ENCODE results near the gene C1GALT1. TPM values are rescaled to one million over a fixed set of nuclear protein-coding genes. Genes with fewer than 3 reads are reported as not detected.

The C1GALT1 gene
- total RNA-seq, 1 experiment from 2014 or later = 106 TPM

- CTCF ChIA-PET = no interaction called here
- H3K4me1 Mint-ChIP-seq = peaks cover 63% of the 10 kb centered on the region
- H3K27ac Mint-ChIP-seq = peak overlapping the region; percentile 90
Observed at GRCh38 chr7:7216279-7216678, 33.9 kb downstream of the C1GALT1 start.

GRCh38 chr7:7219216-7219615, 36.9 kb downstream of the C1GALT1 start:
- H3K9me3 Mint-ChIP-seq = peaks cover 8% of the 10 kb centered on the region; the same call in 1 of the 2 replicates
- no peak for DNase-seq (ENCODE audit: low spot score)
- no peak overlapping the region for H3K27ac Mint-ChIP-seq
- H3K36me3 Mint-ChIP-seq = peaks cover 51% of the 10 kb centered on the region
- ATAC-seq = no peak
- H3K4me3 Mint-ChIP-seq = no peak overlapping the region
- POLR2A ChIA-PET = no interaction called here
- peaks cover 53% of the 10 kb centered on the region for H3K4me1 Mint-ChIP-seq
- CTCF ChIA-PET = no interaction called here
- H3K27me3 Mint-ChIP-seq (ENCODE audit: low read depth) = no peaks in the 10 kb centered on the region
- TF ChIP-seq PREB (CRISPR knock-in tag; IDR thresholded peaks at IDR 0.05; ENCODE audit: borderline replicate concordance) (no peak), IRF2 (CRISPR knock-in tag; IDR thresholded peaks at IDR 0.05; ENCODE audit: borderline replicate concordance, low read depth) (no peak), ZNF232 (CRISPR knock-in tag; IDR thresholded peaks at IDR 0.05) (no peak), SOX15 (CRISPR knock-in tag; IDR thresholded peaks at IDR 0.05) (no peak), USF2 (CRISPR knock-in tag; IDR thresholded peaks at IDR 0.05) (no peak), RORB (CRISPR knock-in tag; IDR thresholded peaks at IDR 0.05) (no peak), USF1 (CRISPR knock-in tag; IDR thresholded peaks at IDR 0.05) (no peak), MYBL2 (CRISPR knock-in tag; IDR thresholded peaks at IDR 0.05) (no peak), SMAD4 (CRISPR knock-in tag; IDR thresholded peaks at IDR 0.05) (no peak), OVOL2 (CRISPR knock-in tag; IDR thresholded peaks at IDR 0.05; ENCODE audit: borderline replicate concordance) (no peak), ZNF317 (CRISPR knock-in tag; IDR thresholded peaks at IDR 0.05; ENCODE audit: borderline replicate concordance, low read depth) (no peak), HMGA2 (CRISPR knock-in tag; IDR thresholded peaks at IDR 0.05) (no peak), ZNF532 (CRISPR knock-in tag; IDR thresholded peaks at IDR 0.05; ENCODE audit: borderline replicate concordance) (no peak), FOXP1 (CRISPR knock-in tag; IDR thresholded peaks at IDR 0.05; ENCODE audit: borderline replicate concordance) (no peak), AR (CRISPR knock-in tag; IDR thresholded peaks at IDR 0.05) (no peak), GABPB1 (CRISPR knock-in tag; IDR thresholded peaks at IDR 0.05) (no peak)

More at GRCh38 chr7:7216279-7216678, 33.9 kb downstream of the C1GALT1 start:
- Mint-ChIP-seq H3K27me3 (ENCODE audit: low read depth) (no peaks in the 10 kb centered on the region), H3K36me3 (peaks cover 55% of the 10 kb centered on the region), H3K9me3 (peaks cover 4% of the 10 kb centered on the region; the same call in 1 of the 2 replicates), H3K4me3 (no peak overlapping the region)
- POLR2A ChIA-PET = no interaction called here
- DNase-seq (ENCODE audit: low spot score) = no peak
- no peak for TF ChIP-seq ZBTB21 (CRISPR knock-in tag; IDR thresholded peaks at IDR 0.05; ENCODE audit: borderline replicate concordance)
- TF ChIP-seq CBFB (CRISPR knock-in tag; IDR thresholded peaks at IDR 0.05; ENCODE audit: low read depth) = no peak
- no peak for TF ChIP-seq ERG (CRISPR knock-in tag; IDR thresholded peaks at IDR 0.05)
- TF ChIP-seq IRF1 (CRISPR knock-in tag; IDR thresholded peaks at IDR 0.05) = no peak
- ATAC-seq = no peak

Data from WTC11 (cell line).